Neural cell (in vitro differentiated cells): ENCODE results near the gene SMIM23.

Source experiments
- POLR2AphosphoS5 ChIP-seq: IDR thresholded peaks from 2 replicates; pipeline ENCODE4 v1.6.1; 2012
- TAF1 ChIP-seq: IDR thresholded peaks from 2 replicates; pipeline ENCODE4 v1.6.1; 2012; ENCODE audit warnings: low read depth
- TF ChIP-seq, protein P1 (sequence below): fragments of 450-650 bp; IDR thresholded peaks from 2 replicates; pipeline ENCODE4 v1.5.1; 2014; ENCODE audit warnings: antibody characterized with exemption, mild to moderate bottlenecking, moderate library complexity; ENCODE audit not compliant: poor library complexity, severe bottlenecking

DNA sequence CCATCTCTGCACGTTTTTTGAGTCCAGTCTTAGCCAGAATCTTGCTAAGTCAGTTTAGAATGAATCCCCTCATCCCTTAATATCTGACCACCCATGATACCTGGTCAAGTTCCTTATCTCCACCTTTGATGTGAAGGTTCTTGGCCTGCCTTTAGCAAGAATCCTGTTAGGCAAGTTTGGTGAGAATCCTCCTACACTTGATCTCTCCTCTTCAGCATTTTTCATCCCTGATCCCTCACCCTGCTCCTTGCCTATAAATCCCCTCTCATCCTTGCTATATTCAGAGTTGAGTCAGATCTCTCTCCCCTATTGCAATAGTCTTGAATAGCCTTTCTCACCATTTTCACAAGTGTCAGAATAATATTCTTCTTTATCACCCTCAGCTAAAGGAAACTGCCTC is 31.0 kb downstream of the SMIM23 start:
- TF ChIP-seq POLR2AphosphoS5 = no peak
- TF ChIP-seq, protein P1, sequence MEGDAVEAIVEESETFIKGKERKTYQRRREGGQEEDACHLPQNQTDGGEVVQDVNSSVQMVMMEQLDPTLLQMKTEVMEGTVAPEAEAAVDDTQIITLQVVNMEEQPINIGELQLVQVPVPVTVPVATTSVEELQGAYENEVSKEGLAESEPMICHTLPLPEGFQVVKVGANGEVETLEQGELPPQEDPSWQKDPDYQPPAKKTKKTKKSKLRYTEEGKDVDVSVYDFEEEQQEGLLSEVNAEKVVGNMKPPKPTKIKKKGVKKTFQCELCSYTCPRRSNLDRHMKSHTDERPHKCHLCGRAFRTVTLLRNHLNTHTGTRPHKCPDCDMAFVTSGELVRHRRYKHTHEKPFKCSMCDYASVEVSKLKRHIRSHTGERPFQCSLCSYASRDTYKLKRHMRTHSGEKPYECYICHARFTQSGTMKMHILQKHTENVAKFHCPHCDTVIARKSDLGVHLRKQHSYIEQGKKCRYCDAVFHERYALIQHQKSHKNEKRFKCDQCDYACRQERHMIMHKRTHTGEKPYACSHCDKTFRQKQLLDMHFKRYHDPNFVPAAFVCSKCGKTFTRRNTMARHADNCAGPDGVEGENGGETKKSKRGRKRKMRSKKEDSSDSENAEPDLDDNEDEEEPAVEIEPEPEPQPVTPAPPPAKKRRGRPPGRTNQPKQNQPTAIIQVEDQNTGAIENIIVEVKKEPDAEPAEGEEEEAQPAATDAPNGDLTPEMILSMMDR = no peak
- no peak for TF ChIP-seq TAF1
